Measurements from ENCODE around the gene MACROD2.

MACROD2 gene

DNA sequence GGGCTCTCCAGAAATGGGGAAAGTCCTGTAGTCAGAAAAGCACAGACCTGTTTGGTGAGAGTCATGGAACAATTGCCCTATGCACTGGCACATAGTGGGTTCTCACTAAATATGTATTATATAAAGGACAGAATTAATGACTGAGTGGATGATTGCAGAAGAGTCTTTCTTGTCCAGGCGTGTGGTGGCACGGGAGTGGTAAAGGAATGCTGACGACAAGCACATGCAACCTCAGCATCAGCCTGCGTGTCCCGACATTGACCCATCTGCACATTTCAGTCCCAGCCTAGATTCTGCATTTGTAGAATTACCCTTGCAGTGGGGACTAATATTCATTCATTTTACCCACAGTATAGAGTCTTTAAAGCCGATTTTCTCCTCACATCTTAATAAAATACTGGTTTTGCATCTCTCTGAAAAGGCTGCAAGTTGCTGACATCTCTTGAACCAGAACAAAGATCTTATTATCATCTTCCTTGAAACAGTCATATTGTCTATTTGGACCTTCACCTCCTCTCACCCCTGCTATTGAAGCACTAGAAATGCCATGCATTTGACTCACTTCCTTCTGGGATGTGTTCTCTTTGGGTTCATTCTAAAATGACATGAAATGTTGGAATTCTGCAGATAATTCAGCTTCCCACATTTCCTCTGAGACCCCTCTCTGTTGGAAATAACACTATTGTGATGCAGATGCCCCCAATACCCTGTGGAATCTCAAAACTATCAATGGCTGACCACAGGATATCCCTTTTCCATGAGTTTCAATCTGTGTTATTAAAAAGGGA lies 1225.7 kb downstream of the MACROD2 start:
- no peak for DNase-seq (ENCODE audit: low spot score)

DNA sequence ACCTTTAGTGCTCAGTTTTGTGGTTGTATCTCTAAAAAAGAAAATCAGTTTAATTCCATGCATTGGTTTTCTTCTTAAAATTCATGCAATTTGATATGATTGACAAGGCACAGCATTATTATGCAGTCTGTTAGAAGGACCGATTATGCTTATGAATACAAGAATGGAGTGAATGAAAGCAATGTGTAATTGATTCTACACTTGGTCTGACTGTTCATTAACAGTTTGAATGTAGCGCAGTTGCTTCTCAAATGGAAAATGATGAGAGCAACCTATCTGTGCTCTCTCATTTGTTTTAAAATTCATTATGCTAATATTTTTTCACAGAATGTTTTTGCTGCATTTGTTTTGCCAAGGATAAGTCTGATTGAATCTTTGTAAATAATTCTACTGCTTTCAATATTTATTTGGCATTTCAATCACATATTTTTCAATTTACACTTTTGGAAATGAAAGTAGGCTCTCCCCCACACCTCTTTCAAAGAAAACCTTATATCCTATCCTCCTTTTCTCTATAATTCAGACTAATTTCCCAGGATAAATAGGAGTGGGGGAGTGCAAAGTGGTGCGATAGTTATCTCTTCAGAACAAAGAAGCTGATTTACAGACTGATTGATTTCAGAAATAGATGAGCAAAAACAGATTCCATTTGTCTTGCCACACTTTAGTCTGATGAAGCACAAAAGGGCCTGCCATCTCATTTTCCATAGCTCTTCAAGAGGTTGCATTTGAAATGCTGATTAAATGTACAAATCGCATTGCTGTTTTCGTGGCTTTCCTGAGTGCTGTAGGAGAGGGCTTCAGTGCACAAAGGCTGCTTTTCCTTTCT lies 1227.4 kb downstream of the MACROD2 start:
- DNase-seq (ENCODE audit: low spot score): no peak

DNA sequence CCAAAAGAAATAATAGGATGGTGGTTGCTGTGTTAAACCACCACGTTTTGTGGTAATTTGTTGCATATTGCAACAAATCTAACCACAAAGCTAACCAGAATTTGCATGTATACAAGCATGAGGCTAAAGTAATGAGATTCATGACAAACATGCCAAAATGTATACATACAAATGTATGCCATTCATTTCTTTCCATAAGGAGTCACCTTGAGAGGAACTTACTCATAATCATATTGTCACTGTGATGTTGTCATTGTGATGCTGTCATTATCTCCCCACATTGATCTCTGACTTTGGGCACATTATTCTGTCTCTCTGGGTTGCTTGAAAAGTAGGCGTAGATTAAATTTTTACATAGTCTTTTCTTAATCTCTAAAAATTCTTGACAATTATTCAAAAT lies 1228.9 kb downstream of the MACROD2 start:
- no peak for DNase-seq (ENCODE audit: low spot score)

DNA sequence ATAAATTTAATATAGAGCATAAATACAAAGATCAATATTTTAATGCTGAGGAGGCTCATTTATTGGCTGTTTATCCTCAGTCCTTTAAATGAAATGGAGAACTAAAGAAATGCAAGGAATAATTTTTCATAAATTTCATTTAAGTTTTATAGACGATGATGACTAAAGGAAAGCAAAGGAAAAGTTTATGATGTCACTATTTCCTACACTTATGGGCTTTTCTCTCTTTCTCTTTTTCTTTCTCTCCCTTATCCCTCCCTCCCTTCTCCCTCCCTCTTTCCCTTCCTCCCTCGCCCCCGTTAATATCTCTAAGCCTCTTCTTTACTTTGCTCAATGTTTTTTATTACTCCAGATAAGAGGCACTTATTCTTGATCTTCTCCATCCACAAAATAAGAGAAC lies 1231.8 kb downstream of the MACROD2 start:
- no peak for DNase-seq (ENCODE audit: low spot score)

DNA sequence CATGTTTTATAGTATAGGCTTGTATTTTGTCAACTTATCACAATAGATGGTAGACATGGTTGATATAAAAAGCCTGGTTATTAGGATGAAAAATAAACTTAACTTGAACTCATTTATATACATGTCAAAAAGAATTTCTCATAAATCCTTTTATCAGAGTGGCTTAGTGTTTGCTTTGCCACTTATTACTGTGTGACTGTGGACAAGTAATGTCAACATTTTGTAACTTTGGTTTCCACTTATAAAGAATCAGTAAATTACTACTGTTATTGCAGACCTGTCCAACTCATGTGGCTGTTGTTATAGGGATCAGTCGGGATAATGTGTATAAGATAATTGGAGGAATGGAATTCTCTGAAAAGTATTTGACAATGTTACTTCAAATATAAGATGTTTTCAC lies 1236.9 kb downstream of the MACROD2 start:
- DNase-seq (ENCODE audit: low spot score): no peak

DNA sequence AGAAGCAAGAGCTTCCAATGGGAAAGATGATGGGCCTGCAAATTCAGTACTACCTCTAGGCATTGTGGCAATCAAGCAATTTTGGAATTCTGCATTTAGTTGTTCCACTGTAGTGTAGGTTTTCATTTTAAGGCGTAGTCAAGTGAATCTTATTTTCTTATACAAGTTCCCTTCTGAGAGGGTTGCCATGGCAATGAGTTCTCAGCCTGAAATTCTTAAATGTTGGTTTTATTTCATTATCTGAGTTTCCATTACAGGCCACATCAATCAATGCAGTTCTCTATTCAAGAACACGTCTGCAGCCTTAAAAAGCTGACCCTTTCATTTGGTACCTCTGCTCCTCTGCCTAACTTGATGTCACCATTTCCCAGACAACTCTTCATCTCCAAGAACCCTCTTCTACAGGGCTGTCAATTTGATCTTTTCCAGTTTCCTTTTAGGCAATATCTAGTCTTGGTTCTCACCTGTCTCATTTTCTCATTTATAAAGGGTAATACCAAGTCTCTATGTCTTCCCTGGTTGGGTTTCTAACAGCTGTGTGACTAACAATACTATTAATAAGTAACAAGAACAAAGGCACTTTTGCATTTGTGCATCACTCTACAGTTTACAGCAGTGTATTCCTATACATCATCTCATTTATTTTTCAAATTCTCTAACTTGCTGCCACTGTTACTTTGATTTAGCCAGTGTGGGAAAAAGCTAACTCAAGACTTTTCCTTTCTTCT lies 1240.3 kb downstream of the MACROD2 start:
- DNase-seq (ENCODE audit: low spot score): no peak

DNA sequence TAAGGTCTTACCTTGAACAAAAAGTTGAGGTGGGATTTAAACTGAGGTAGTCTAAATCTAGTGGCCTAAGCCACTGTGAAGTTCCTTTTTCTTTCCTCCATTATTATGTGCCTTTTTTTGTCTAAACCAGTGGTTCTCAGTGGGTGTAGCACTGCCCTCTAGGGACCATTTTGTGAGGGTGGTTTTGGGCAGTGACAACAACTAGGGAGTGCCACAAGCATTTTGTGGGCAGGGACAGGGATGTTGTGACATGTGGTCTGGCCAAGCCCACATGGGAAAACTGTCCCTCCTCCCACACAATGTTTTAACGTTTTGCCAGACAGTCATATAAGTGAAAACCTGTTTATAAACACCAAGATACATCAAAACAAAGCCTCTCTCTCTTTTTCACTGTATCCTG lies 1241.5 kb downstream of the MACROD2 start:
- DNase-seq (ENCODE audit: low spot score): no peak

DNA sequence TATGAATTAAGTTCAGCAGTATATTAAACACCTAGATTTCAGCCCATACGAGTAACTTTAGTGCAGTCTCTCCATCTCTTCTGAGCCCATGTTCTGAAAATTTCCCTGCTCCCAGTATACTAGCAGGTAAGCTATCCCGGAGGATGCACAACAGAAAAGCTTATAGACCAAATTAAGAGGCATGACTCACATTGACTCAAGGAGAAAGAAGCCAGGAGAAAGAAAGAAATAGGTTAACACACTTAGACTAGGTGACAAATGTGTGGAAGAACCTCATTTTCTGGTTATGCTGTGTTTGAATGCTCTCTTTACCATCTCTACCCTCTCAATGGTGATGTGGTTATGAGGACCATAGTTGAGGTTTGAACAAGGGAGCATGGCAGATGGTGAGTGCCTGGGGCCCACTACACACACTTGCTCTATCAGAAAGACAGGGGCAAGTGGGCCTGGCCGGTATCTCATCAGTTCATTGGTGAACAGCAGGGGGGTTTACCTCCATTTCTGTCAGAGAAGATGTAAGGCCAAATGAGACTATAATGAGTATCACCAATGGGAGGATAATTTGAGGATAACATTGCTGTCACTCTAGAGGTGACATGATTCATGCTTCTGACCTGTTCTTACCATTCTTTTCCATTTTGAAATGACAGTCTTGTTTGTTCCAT lies 1244.4 kb downstream of the MACROD2 start:
- no peak for DNase-seq (ENCODE audit: low spot score)

DNA sequence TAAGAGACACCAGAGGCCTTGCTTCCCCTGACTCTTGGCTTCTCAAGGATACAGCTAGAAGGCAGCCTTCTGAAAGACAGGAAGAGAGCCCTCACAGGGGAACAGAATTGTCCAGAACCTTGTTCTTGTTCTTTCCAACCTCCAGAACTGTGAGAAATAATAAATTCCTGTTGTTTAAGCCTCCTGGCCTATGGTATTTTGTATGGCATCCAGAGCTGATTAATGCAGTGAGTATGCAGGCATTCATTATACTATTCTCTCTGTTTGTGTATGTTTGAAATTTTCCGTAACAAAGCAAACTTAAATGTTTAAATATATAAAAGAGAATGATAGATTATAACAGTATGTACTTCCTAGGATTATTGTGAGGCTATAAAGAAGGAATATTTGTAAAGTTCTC lies 1245.5 kb downstream of the MACROD2 start:
- no peak for DNase-seq (ENCODE audit: low spot score)

DNA sequence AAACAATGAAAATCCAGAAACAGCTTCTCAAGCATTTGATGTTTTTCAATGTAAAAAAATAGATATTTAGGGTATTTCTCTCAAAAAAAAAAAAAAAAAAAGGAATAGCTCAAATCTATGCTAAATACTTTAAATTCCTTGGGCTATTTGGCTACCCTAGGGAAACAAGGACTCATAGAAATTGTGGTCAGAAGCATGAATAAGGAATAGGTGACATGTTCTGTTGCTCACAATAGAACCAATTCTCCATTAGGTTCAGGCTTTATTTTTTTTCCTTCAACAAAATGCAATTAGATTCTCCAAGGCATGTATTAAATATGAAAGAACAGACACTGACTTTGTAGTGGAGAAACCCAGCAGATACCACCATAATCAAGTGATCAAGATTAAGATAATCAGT lies 1246.4 kb downstream of the MACROD2 start:
- DNase-seq (ENCODE audit: low spot score): no peak

DNA sequence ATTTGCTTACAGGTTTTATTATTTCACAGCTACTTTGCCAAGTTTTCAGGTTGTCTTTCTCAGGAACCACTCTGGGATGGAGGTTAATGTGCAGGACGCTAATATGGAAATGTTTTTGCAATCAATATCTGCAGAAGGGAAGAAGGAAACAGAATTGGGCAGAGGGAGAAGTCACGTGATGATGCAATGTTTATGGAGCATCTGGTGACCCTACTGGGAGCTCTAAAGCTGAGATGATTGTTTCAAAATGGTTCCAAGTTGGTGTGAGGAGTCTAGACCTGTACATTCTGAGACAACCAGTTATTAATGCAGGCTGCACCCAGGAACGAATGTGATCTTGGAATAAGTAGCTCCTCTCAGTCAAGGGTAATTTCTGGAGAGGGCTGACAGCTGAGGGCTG lies 1247.5 kb downstream of the MACROD2 start:
- DNase-seq (ENCODE audit: low spot score): no peak

DNA sequence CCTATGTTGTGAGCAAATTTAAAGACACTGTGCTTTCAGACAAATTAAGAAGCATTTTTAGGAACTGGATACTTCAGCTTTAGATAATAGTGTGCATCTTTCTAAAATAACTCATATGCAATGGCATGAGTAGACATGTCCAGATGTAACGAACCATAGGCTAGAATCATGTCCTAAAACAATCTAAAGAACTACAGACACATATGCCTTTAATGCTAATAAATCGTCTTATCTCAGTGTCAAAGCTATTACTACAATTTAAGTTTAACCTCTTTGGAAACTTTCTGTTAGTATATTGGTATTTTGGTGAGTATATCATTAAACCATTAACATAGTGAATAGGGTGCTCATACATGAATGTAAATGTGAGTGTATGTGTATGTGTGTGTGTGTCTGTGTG lies 1250.6 kb downstream of the MACROD2 start:
- DNase-seq (ENCODE audit: low spot score): no peak

DNA sequence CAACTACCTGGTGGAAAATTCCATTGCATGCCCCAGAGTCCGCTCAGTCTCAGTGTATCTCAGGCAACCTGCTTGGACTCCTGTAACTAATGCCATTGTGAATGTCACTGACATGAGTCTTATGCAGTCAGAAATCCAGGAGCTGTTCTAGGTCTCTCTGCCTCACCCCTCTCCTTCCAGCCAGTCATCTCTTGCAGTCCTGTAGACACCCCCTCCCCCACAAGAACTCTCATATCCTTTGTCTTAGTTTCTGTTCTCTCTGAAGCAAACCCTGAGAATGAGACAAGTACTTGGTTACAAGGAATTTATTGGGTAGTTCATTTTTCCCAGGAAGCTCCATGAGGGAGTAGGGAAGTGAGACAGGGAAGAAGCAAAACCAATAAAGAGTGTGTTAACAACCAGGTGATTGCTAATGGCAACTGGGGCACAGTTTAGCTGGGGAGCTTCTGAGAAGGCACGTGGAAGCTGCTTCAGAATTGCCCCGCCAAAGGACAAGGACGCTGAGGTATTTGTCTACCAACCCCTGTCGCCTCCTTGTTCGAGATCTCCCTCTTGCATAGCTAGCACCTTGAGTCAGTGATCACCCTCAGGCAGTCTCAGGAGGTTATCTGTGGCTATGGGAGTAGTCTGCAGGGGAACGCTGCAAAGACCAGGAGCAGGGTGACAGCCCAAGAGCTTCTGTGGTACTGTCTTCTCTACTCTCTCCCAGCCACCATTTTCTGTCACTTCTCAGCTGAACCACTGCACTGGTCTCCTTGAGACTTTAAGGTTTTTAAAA lies 1253.5 kb downstream of the MACROD2 start:
- no peak for DNase-seq (ENCODE audit: low spot score)

DNA sequence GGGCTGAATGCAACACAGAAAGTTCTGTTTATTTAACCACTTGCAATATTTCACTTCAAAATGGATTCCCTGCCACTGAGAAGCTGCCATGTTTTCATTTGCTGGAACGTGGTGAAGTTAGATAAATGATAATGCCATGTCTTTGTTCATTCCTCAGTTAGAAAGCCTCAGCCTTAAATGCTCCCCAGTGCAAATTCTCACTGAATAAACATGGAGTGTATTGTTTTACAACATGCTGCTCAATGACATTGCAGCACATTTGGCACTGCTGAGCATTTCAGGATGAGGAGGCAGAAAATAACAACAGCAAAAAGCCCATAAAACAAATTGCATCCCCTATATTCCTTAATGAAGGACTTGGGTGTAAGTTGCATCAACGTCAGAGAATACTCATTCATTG lies 1255.9 kb downstream of the MACROD2 start:
- DNase-seq (ENCODE audit: low spot score): no peak

DNA sequence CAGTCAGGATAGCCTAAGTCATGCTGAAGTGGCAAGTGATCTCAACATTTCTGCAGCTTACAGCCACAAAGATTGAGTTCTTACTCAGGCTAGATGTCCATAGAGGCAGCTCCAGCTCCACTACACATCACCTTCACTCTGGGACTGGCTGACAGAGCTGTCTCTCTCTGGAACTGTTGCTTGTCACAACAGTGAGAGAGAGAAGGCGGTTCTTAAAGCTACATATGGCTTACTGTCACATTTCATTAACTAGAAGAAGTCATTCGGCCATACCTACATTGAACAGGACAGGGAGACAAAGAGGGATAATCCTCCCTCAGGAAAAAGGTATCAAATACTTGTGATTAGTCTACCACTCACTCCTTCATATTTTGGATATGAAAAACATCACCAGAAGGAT lies 1257.0 kb downstream of the MACROD2 start:
- no peak for DNase-seq (ENCODE audit: low spot score)

DNA sequence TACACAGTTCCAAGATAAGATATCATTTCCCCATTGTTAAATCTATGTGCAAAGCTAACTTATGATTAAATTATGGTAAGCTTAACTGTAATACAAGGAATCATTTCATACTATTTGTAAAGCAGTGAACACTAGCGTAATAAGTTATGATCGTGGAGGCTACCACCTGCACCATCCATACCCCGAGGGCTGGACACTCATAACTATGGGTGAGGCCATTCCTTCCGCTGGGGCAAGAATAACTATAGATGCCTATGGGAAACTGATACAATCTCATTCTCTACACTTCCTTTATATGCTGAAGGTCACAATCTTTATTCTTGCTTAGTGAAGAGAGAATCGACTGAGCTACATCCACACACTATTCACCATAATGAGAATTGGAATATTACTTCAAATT lies 1258.1 kb downstream of the MACROD2 start:
- DNase-seq (ENCODE audit: low spot score): no peak

DNA sequence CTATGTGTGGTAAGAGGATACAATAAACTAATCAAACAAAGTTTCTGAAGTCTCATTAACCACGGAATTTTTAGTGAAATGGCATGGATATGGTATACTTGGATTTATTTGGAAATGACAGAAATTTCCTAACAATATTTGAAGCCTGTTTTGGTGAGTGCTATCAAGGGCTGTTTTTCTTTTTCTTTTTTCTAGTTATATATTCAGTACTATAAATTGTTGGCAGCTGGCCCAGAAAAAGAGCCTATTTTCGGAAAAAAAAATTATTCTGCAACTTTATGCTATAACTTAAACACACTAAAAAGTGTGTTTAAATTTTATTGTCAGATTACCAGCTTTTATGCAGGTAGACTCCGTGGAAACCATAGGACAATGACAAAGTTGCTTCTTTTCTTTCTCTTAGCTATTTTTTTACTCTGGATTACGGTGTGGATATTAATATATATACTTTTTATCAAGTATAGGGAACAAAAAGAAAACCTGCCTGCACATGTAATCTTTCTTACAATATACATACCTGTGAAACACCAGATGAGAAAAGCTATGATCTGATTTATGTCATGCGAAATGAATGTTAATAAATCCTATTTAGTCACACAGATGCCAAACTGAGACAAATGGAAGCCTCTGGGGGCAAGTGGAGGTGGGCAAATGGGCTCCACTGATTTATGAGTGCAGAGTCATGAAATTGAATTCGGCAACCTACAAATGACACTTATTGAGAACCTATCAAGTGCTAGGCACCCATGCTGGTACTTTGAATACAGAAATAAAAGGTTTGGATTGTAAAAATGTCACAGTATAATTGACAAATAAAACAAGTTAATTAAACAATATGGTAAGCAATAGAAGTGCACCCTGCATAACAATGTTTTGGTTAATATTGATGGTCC lies 1261.6 kb downstream of the MACROD2 start:
- DNase-seq (ENCODE audit: low spot score): no peak

DNA sequence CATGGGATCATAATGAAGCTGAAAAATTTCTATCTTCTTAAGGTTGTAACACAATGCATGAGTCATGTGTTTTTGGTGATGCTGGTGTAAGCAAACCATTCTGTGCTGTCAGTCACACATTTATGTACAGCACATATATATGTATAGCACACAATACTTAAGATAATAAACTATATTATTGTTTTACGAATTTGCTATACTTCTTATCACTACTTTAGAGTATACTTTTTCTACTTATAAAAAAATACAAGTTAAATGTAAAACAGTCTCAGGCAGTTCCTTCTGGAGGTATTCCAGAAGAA lies 1262.2 kb downstream of the MACROD2 start:
- DNase-seq (ENCODE audit: low spot score): no peak

DNA sequence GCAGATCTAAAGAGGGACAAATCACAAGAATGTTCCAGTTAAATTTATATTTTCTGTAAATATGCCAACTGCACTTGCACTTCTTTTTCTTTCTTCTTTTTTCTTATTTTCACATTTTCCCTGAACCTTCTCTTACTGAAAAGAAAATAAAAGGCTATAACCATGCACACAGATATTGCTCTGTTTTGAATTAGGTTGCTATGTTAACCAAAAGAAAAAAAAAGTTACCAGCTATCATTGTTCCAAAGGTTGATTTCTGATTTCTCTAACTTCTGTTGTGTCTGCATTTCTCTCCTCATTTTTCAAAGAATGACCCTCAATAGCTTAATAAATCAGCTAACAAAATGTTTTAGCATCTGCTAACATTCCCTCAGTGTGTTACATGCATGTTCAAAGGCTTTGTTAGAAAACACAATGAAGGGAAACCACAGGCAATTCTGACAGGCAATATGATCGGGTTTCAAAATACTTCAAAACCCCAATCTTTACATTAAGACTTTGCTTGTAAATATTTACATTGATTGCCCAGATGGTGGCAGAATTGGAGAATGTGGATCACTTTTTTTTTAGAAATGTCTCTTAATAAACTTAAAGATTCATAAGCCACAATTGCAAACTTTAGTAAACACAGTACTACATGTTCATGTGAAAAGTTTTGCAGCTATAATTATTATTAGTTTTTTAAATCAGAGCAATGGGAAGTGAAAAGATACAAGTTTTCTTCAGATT lies 1270.4 kb downstream of the MACROD2 start:
- no peak for DNase-seq (ENCODE audit: low spot score)

DNA sequence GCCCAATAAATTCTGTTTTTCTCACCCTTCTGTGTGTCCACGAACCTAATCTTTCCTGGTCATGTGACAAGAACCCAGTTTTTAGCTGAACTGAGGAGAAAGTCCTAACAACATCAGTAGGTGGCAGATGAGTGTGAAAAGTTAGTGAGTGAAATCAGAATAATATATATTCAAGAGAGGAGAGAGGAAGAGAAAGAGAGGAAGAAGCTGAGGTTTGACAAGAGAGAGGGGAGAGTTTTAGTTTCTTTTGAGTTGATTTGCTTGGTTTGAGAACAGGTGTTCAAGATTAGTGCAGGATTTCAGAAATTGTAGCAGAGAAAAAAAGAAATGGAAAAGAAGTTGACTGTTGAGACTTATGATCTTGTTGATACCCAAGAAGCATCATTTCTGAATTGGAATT lies 1272.6 kb downstream of the MACROD2 start:
- no peak for DNase-seq (ENCODE audit: low spot score)
